K562 (cell line): Measurements from ENCODE around the gene NDST1. TPM values are rescaled to one million over a fixed set of nuclear protein-coding genes. Genes with fewer than 3 reads are reported as not detected.

Experiments used
- ATF3 ChIP-seq, 2 experiments: fragments of 450-650 bp in 1 of 2; sonication (generic) in 1 of 2; formaldehyde crosslinking in 1 of 2; IDR thresholded peaks in 1 of 2; conservative IDR thresholded peaks in 1 of 2; 2 replicates each; pipeline versions ENCODE4 v1.6.1 to v1.8.1; 2016 to 2023; ENCODE audit warnings: mild to moderate bottlenecking in 2 of 2, moderate library complexity in 2 of 2, inconsistent platforms in 1 of 2, missing genetic modification reagents in 1 of 2
- CBFA2T3 ChIP-seq: fragments of 450-650 bp; IDR thresholded peaks from 2 replicates; pipeline ENCODE4 v1.6.1; 2017
- DMBX1 ChIP-seq: fragments of 250-450 bp; sonication (Bioruptor Pico); IDR thresholded peaks from 2 replicates; pipeline ENCODE4 v1.8.0; 2022; ENCODE audit warnings: inconsistent platforms, mild to moderate bottlenecking, moderate library complexity, borderline replicate concordance
- DPF2 ChIP-seq: fragments of 450-650 bp; IDR thresholded peaks from 2 replicates; pipeline ENCODE4 v1.6.1; 2016
- ERF ChIP-seq: fragments of 450-650 bp; formaldehyde crosslinking; IDR thresholded peaks from 2 replicates; pipeline ENCODE4 v1.4.0; 2020; ENCODE audit warnings: mild to moderate bottlenecking, mixed read lengths
- ETV1 ChIP-seq: fragments of 450-650 bp; conservative IDR thresholded peaks from 2 replicates; pipeline ENCODE4 v1.6.1; 2016; ENCODE audit warnings: missing genetic modification characterization, control low read depth, low read depth, missing compliant biosample characterization
- FOSL1 ChIP-seq: fragments of 200-800 bp; sonication (Bioruptor generic); conservative IDR thresholded peaks from 2 replicates; pipeline ENCODE4 v1.6.1; 2016; ENCODE audit warnings: missing genetic modification characterization, missing compliant biosample characterization
- GATAD2B ChIP-seq: fragments of 450-650 bp; IDR thresholded peaks from 2 replicates; pipeline ENCODE4 v1.6.1; 2017; ENCODE audit warnings: mild to moderate bottlenecking, borderline replicate concordance
- KAT7 ChIP-seq: sonication (generic); formaldehyde crosslinking; IDR thresholded peaks from 2 replicates; pipeline ENCODE4 v1.8.0; 2022; ENCODE audit warnings: missing genetic modification reagents, mild to moderate bottlenecking, borderline replicate concordance
- LARP7 ChIP-seq: fragments of 450-650 bp; IDR thresholded peaks from 2 replicates; pipeline ENCODE4 v1.6.1; 2016
- NFE2 ChIP-seq: IDR thresholded peaks from 2 replicates; pipeline ENCODE4 v1.6.1; 2014; ENCODE audit warnings: antibody characterized with exemption, low read depth
- PML ChIP-seq: IDR thresholded peaks from 2 replicates; pipeline ENCODE4 v1.6.1; 2012; ENCODE audit warnings: low read length, inconsistent platforms
- RERE ChIP-seq: sonication (generic); formaldehyde crosslinking; IDR thresholded peaks from 2 replicates; pipeline ENCODE4 v1.8.0; 2023; ENCODE audit warnings: missing genetic modification reagents, mild to moderate bottlenecking, borderline replicate concordance
- TAL1 ChIP-seq: fragments of 450-650 bp; IDR thresholded peaks from 2 replicates; pipeline ENCODE4 v1.6.1; 2016; ENCODE audit warnings: mild to moderate bottlenecking
- TFAP4 ChIP-seq: sonication (generic); formaldehyde crosslinking; IDR thresholded peaks from 2 replicates; pipeline ENCODE4 v1.8.0; 2022; ENCODE audit warnings: missing genetic modification reagents, mild to moderate bottlenecking, moderate library complexity, borderline replicate concordance
- ZBTB12 ChIP-seq: fragments of 250-450 bp; sonication (Bioruptor Pico); IDR thresholded peaks from 2 replicates; pipeline ENCODE4 v1.4.0; 2020
- ZBTB17 ChIP-seq: fragments of 450-650 bp; formaldehyde crosslinking; IDR thresholded peaks from 2 replicates; pipeline ENCODE4 v1.4.0; 2020; ENCODE audit warnings: mild to moderate bottlenecking
- ZBTB34 ChIP-seq: fragments of 250-450 bp; sonication (Bioruptor Pico); IDR thresholded peaks from 2 replicates; pipeline ENCODE4 v1.8.0; 2021; ENCODE audit warnings: mild to moderate bottlenecking, moderate library complexity
- ZNF143 ChIP-seq: sonication (generic); formaldehyde crosslinking; IDR thresholded peaks from 2 replicates; pipeline ENCODE4 v1.9.0; 2022; ENCODE audit warnings: mild to moderate bottlenecking, missing genetic modification reagents
- ZNF766 ChIP-seq: fragments of 200-800 bp; sonication (Bioruptor generic); conservative IDR thresholded peaks from 2 replicates; pipeline ENCODE4 v1.6.1; 2016; ENCODE audit warnings: missing genetic modification characterization, missing compliant biosample characterization
- polyA plus RNA-seq, 8 experiments: library from polyadenylated mRNA; depleted of rRNA in 4 of 8; stranded (reverse) in 5 of 8; unstranded in 3 of 8; fragments of >200 nt; fragmentation: Nextera tagmentation in 2 of 8; fragmentation: Illumina TruSeq in 1 of 8; extraction: Ambion mirVana in 2 of 8; extraction: Trizol in 1 of 8; gene quantifications; 2 replicates each; pipeline versions ENCODE4 v1.2.1 to v1.2.3, GENCODE V29; 2011 to 2014; ENCODE audit warnings: inconsistent platforms in 1 of 8, missing spikeins in 1 of 8
- total RNA-seq, 7 experiments: library from RNA; depleted of rRNA in 6 of 7; stranded (reverse); fragments of >200 nt in 6 of 7; fragmentation: Illumina TruSeq in 2 of 7; extraction: Trizol in 2 of 7; gene quantifications; 2 replicates each; pipeline versions ENCODE4 v1.2.1 to v1.2.3, GENCODE V29; 2011 to 2021; ENCODE audit warnings: low replicate concordance in 1 of 7

The NDST1 gene
- total and polyA plus RNA-seq, 9 of the 15 experiments (the other 6 are each of a cell fraction or from before 2014, with no cell fraction given), result 0.38 to 47.9 (median 9.9) TPM

- no peak for TF ChIP-seq RERE (CRISPR knock-in tag)
- no peak for TF ChIP-seq ZBTB34 (CRISPR knock-in tag)
- peak; percentile 70; the same call in 1 of the 2 replicates for TF ChIP-seq LARP7
- peak; percentile 49; the same call in 1 of the 2 replicates for TF ChIP-seq DMBX1 (CRISPR knock-in tag)
- TF ChIP-seq FOSL1 (tag), result peak; percentile 86
- no peak for TF ChIP-seq KAT7 (CRISPR knock-in tag)
- no peak for TF ChIP-seq ERF (CRISPR knock-in tag)
- peak; percentile 98 for TF ChIP-seq CBFA2T3
- TF ChIP-seq ETV1 (tag), result no peak
- no peak for TF ChIP-seq ZNF143 (CRISPR knock-in tag)
- peak; percentile 27; the same call in 1 of the 2 replicates for TF ChIP-seq ZBTB17 (CRISPR knock-in tag)
- 0 out of 2 replicates have a peak, but pooled peaks have one; percentile 57 for TF ChIP-seq GATAD2B
- TF ChIP-seq DPF2, result peak; percentile 94
- peak; percentile 98 for TF ChIP-seq TAL1
- TF ChIP-seq ZBTB12 (CRISPR knock-in tag), result no peak
- TF ChIP-seq NFE2, result no peak
- TF ChIP-seq TFAP4, result peak; percentile 57; the same call in 1 of the 2 replicates
- no peak for TF ChIP-seq ZNF766
- TF ChIP-seq ATF3 (IDR thresholded peaks at IDR 0.05), result peak; percentile 63; the same call in 1 of the 2 replicates
- TF ChIP-seq ATF3 (CRISPR knock-in tag; conservative IDR thresholded peaks at IDR 0.05), result no peak
- peak; percentile 92 for TF ChIP-seq PML
Observed at GRCh38 chr5:150481972-150482406, 25.9 kb upstream of the NDST1 start (continued).
